Measurements from ENCODE around the gene PTGR1.
A peak's percentile ranks its signal among the peaks of the same experiment; 100 is the strongest.
"Not testable (repeated sequence)": the region's sequence is repeated elsewhere in the genome, so short reads cannot be mapped to it uniquely, and the experiment has no call there.

Gene PTGR1

DNA sequence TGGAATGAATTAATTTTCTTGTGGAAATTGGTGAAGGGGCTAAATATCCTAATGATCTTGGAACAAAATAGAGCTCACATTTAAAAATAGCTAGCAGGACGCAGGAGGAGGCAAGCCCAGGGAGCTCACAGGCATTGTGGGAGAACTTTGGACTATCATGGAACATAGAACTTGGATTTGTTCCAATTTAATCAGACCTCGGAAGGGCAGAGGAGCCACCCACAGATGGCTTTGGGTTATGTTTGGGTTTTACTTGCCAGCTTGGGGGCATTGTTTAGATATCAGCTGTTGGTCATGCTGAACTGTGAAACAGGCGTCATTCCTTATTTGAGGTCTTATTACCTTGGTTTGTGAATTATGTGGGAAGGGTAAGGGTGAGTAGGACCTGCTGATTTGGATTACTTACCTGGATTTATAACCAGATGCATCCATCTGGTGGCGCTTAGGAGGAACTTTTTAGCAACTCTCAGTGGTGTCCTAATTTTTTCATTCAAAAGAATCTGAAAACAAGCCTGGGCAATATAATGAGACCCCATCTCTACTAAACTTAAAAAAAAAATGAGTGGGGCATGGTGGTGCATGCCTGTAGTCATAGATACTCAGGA, 14.1 kb upstream of the PTGR1 start:
- no peak for DNase-seq (ENCODE audit: low read depth in 1 of 2, low spot score in 1 of 2)

DNA sequence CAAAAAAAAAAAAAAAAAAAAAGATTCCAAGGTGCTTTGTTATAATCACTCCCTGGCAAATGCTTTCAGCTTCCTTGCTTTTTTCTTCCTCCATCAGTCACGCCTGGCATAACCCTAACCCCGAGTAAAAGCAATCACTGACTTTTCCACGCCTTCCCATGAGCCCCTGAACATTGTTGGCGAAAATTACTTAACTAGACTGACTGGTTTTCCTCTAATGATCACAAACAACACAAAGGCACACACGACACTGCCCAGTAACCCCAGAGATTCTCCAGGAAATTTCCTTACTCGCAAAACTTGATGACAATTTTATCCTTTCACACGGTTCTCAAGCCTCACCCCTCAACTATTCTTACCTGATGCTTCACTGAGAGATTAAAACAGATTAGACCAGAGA, 11.4 kb upstream of the PTGR1 start:
- DNase-seq (ENCODE audit: low read depth in 1 of 2, low spot score in 1 of 2): no peak

DNA sequence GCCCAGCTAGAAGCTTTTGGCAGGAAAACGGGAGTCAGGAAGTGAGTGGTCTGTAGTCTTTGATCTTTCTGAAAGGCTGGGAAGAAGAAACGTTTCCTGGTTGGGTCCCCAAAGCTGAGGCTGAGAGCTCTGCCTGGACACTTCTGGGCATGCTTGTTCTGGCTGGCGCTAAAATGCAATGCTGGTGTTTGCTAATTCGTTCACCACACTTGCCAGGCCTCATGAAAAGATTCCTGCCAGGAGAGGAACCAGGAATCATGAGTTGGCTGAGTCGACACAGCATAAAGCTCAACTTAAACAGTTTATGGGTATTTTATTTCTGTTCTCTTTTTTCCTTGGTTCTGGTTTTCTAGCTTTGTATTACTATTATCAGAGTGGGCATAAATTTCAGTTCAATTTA, 10.7 kb upstream of the PTGR1 start:
- no peak for DNase-seq (ENCODE audit: low read depth in 1 of 2, low spot score in 1 of 2)

DNA sequence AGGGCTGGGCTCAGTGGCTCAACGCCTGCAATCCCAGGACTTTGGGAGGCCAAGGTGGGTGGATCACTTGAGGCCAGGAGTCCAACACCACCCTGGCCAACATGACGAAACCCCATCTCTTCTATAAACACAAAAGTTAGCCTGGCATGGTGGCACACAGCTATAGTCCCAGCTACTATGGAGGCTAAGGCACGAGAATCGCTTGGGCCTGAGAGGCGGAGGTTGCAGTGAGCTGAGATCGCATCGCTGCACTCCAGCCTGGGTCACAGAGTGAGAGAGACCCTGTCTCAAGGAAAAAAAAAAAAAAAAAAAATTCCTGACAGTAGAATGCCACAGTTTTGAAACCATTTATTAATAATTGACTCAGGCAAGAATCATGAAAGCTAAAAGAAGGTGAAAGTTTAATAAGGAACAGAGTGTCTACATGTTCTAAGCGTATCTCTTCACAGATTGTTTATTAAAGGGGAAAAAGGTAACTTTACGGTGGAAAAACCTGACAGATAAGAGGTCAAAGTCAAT, 5.7 kb upstream of the PTGR1 start:
- DNase-seq (ENCODE audit: low read depth in 1 of 2, low spot score in 1 of 2): no peak

DNA sequence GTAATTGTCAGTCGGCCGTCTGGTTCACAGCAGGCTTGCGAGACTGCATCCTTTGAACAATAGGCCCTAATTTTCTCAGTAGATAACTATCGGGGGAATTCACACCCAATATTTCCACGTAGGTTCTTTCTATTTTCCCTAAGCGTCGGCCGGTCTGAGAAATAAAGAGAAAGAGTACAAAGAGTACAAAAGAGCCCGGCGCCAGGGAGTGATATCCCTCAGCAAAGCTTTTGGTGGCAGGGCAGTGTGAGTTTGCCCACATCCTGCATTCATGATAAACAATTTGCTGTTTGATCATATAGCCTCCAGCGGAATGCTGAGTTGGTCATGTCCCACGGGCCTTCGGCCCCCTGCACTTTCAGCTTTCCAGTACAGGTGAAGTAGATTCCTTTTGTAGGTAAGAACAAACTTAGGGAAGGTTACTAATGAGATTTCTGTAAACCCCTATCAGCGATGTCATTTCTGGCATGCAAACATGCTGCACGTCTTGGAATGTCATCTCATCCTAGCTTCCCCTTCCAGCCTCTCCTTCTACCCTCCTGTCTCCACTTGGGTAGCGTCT, 4.7 kb upstream of the PTGR1 start:
- DNase-seq (ENCODE audit: low read depth in 1 of 2, low spot score in 1 of 2): no peak

DNA sequence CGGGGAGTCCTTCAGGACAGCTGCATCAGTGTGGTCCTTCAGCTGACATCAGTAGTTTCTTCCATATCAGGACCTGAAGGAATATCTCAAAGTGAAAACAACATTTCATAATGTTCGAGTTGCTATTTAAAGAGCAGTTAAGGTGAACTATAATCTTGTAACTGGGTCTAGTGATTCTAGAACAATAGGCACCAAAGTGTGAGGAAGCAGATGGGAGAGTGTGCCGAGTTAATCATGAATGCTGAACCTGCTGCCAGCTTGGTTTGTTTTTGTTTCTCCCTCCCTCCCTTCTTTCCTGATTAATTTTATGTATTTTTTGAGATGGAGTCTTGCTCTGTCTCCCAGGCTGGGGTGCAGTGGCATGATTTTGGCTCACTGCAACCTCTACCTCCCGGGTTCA, 3.6 kb upstream of the PTGR1 start:
- DNase-seq (ENCODE audit: low read depth in 1 of 2, low spot score in 1 of 2): no peak

DNA sequence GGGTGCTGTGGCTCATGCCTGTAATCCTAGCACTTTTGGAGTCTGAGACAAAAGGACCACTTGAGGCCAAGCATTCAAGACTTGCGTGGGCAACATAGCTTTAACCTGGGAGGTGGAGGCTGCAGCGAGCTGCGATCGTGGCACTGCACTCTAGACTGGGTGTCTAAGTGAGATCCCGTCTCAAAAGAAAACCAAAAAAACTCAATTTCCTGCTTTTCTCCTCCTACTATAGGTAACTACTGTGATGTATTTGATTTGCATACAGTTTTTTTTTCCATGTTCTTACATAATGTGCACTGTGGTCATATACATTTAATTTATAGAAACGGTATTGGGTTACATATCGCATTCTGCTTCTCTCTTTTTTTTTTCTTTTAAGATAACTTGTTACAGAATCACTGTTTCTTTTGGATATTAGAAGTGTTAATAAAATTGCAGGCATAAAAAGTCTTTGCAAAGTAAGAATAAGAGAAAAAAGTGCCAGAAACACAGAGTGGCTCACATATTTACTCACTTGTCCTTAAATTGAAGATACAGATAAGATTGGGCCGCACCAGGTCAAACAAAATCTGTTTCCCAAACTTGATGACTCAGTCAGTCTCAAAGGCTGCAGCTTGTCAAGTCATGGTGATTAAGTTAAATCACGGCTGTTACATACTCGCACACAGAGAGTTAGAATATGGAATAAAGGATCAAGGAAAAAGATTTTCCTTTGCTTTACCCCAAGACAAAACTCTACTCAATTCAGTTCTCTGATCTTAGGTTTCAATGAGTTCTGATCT, 2.0 kb upstream of the PTGR1 start:
- no peak for DNase-seq (ENCODE audit: low read depth in 1 of 2, low spot score in 1 of 2)

DNA sequence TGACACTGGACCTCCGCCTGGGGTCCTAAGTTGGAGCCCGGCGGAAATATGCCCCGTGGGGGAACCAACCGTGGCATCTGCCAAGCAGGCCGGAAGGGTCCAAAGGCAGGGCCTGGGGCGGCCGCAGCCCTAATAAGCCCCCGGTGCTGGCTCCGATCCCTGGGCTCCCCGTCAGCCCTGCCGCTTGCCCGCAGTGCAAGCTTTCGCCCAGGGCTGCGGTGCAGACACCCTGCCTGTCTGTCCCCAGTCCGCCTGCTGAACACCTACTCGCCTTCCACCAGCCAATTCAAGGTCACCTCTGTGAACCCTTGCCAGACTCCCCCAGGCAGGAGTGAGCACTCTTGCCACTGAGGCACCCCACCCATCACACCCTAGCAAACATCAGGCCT, 502 bp upstream of the PTGR1 start:
- no peak for DNase-seq (ENCODE audit: low read depth in 1 of 2, low spot score in 1 of 2)

DNA sequence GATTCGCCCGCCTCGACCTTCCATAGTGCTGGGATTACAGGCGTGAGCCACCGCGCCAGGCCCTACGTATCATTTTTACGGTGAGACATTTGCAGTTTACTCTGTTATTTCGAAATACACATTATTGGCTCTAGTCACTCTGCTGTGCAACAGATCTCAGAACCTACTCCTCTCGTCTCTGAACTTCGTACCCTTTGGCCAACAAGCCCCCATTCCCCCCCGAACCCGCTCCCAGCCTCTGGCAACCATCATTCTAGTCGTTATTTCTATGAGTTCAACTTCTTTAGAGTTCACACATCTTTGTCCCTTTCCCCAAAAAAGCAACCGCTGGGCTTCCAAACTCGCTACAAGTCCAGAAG, 735 bp downstream of the PTGR1 start:
- no peak for DNase-seq (ENCODE audit: low read depth in 1 of 2, low spot score in 1 of 2)

DNA sequence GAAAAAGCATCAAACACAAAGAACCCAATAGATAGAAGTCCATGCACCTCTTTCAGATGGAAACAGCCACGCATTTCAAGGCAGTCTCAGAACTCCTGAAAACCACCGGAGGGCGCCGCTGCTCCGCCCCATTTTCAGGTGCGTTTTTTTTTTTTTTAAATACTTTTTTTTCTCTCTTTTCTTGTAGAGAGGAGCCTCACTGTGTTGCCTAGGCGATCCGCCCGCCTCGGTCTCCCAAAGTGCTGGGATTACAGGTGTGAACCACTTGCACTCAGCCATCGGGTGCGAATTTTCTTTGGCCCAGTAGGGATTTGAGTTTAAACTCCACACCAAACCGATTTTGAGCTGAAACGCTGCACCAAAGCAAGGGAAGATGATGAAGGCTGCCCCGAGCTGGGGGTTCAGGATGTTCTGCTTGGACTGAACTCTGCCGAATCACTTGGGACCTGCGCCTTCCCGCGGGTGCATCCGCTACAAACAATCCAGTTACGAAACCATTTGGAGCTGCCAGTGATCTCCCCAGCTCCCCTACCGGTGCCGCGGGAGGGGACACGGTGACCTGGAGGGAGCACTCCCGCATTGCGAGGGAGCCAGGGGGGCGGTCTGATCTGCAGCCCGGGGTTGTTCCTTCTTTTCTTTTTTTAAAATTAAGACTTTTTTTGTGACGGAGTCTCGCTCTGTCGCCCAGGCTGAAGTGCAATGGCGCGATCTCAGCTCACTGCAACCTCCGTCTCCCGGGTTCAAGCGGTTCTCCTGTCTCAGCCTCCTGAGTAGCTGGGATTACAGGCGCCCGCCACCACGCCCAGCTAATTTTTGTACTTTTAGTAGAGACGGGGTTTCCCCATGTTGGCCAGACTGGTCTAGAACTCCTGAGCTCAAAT, 1.4 kb downstream of the PTGR1 start:
- DNase-seq (ENCODE audit: low read depth in 1 of 2, low spot score in 1 of 2): peak; percentile 7 to 26

DNA sequence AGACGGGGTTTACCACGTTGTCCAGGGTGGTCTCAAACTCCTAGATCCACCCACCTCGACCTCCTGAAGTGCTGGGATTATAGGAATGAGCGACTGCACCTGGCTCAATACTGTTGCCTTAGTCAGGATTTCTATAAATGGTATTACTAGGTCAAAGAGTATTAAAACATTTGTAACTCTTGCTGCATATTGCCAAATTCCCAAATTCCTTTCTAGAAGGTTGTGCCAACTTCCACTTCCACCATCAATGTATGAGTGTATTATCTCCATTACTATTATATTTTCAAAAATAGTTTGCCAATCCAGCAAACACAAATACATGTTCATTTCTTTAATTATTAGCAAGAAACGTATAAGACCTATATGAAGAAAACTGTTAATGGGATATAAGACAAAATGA, 10.6 kb downstream of the PTGR1 start:
- no peak for DNase-seq (ENCODE audit: low read depth in 1 of 2, low spot score in 1 of 2)

DNA sequence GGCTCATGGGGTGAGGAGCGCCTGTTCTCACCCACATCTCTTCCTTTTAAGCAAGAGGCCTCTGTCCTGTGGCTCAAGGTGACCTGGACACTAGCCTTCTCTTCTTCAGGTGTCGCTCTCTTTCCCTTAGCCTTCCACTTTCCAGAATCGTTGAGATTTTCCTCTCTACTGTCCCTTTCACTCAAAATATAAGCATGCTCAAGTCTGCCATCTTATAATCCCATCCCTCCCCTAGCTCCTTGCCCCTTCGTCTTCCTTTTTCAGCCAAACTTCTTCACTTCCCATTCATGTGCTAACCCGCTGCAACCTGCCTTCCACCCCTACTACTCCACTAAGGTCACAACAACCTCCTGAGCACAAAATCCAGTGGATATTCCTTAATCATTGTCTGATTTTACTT, 13.1 kb downstream of the PTGR1 start:
- DNase-seq (ENCODE audit: low read depth in 1 of 2, low spot score in 1 of 2): no peak

DNA sequence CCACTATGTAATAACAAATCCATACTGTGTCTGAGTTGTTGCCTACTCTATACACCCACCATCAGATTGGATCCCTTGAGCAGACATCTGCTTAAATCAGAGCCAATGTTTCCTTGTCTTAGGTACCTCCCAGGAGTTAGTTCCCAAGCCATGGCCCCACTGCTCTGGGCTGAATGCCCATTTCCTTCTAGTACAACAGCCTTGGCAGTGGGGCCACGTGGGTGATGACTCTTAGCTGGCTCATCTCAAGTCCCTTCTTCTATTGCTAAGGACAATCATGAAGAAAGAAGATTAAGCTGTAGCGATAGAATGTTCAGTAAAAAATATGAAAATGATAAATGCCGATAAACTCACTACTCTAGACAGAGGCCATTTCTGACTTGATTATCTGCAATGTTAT, 16.6 kb downstream of the PTGR1 start:
- no peak for DNase-seq (ENCODE audit: low read depth in 1 of 2, low spot score in 1 of 2)

DNA sequence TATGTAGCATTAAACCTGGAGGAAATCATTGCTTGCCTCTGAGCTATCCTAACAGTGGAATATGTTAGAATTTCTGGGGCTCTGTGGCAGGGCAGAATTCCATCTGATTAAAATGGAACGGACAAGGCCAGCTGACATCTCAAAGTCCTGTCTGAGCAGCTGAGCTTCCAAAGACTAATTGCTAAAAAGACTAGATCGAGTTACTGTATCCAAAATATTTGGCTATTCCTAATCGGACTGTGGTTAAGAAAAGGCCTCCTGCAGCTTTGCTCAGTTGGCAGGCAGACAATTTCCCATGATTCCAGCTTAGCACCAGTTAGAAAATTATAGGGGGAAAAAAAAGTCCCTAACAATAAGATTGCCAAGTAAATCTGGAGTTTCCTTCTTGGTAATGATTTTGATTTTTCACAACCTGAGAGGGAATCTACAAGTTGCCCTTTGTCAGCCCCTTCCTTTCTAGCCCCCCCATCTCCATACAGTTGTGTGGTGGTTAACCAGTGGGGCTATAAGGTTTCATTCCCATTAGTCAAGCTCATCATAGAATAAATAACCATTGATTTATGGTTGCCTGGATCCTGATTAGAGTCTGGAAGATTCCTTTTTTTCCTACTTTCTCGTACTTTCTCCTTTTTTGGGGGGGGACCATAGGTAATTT, 26.4 kb downstream of the PTGR1 start:
- no peak for DNase-seq (ENCODE audit: low read depth in 1 of 2, low spot score in 1 of 2)

DNA sequence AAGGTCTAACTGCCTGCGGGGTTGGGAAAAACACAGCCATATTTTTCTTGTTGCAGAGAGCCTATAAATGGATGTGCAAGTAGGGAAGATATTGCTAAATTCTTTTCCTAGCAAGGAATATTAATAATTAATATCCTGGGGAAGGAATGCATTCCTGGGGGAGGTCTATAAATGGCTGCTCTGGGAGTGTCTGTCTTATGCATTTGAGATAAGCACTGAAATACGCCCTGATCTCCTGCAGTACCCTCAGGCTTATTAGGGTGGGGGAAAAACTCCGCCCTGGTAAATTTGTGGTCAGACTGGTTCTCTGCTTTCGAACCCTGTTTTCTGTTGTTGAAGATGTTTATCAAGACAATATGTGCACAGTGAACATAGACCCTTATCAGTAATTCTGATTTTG, 31.3 kb downstream of the PTGR1 start:
- DNase-seq (ENCODE audit: low read depth in 1 of 2, low spot score in 1 of 2): not testable (repeated sequence)

DNA sequence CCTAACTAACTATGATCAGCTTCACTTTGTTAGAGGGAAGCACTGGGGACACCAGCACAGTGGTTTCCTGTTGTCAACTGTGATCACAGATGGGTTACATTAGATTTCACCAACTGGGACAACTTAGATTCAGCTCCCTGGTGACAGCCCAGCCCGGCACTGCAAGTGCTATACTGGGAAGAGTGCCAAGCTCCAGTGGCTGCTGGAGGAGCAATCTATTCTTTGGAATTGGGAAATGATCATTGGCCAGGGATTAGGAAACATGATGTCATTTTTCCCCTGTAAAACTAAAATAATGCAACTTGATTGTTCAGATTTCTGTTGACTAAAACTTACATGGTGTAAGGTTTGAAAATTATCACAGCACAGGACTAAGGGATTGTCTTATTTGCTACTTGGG, 33.2 kb downstream of the PTGR1 start:
- DNase-seq (ENCODE audit: low read depth in 1 of 2, low spot score in 1 of 2): no peak

DNA sequence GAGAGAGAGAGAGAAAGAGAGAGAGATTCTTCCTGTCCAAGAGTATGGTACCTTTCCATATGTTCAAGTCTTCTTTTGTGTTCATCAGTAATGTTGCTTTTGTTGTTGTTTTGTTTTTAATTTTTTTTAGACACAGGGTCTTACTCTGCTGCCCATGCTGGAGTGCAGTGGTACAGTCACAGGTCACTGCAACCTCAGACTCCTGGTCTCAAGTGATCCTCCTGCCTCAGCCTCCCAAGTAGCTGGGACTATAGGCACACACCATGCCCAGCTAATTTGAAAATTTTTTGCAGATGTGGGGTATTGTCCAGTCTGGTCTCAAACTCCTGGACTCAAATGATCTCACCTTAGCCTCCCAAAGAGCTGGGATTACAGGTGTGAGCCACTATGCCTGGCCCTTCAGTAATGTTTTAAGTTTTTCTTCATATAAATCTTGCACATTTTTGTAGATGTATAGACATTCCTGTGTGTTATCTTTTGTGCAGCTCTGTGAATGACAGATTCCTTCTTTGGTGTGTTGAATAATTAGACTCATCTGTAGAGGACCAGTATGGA, 38.2 kb downstream of the PTGR1 start:
- no peak for DNase-seq (ENCODE audit: low read depth in 1 of 2, low spot score in 1 of 2)

DNA sequence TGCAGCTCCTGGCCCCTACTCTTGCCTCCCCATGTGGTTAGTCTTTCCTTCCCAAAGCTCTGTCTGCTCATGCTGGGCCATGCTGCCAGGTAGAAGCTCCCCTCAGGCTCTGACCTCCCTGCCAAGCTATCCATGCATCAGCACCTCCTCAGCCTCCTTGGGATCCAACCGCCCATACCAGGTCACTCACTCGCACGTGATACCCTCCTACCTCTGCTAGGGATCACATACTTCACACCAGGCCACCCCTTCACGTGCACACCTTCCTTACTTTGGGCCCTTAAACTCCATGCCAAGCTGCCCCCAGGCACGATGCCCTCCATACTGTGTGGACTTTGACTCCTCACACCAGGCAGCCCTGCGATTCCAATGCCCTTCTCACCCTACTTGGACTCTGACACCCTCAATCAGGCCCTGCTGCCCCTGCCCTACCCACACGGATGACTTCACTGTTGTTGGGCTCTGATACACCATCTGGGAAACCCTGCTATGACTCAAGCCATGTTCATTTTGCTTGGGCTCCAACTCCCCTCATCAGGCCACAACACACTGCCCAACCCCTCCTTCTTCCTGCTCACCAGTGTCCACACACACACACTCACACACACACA, 40.3 kb downstream of the PTGR1 start:
- no peak for DNase-seq (ENCODE audit: low read depth in 1 of 2, low spot score in 1 of 2)

DNA sequence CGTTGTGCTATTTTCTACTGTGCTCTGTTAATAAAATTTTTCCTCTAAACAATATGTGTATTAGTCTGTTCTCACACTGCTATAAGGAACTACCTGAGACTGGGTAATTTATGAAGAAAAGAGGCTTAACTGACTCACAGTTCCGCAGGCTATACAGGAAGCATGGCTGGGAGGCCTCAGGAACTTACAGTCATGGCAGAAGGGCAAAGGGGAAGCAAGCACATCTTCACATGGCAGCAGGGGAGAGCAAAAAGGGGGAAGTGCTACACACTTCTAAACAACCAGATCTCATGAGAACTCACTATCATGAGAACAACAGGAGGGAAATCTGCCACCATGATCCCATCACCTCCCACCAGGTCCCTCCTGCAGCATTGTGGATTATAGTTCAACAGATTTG, 44.0 kb downstream of the PTGR1 start:
- DNase-seq (ENCODE audit: low read depth in 1 of 2, low spot score in 1 of 2): not testable (repeated sequence)

DNA sequence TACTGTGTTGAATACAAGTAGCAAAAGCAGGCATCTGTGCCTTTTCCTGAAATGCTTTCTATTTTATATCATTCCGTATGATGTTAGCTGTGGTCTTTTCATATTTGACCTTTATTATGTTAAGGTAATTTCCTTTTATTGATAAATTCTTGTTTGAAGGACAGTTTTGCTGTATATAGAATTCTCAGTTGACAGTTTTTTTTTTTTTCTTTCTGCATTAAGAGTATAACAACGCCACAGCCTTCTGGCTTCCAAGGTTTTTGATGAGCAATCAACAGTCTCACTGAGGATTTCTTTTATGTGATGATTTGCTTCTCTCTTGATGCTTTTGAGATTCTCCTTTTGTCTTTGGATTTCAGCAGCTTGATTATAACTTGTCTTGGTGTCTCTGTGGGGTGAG, 50.8 kb downstream of the PTGR1 start:
- no peak for DNase-seq (ENCODE audit: low read depth in 1 of 2, low spot score in 1 of 2)
